Neural cell (in vitro differentiated cells): Measurements from ENCODE around the gene RINT1.

Experiments used
- EP300 ChIP-seq: fragments of 450-650 bp; conservative IDR thresholded peaks from 2 replicates; pipeline ENCODE4 v1.6.1; 2014; ENCODE audit warnings: antibody characterized with exemption, mild to moderate bottlenecking, moderate library complexity; ENCODE audit not compliant: poor library complexity, severe bottlenecking
- EZH2 ChIP-seq: fragments of 200-600, 300-800 bp; shearing (Covaris generic), sonication (generic); IDR thresholded peaks from 2 replicates; pipeline ENCODE4 v1.6.1; 2014; ENCODE audit warnings: antibody characterized with exemption, low read length, borderline replicate concordance, mild to moderate bottlenecking; ENCODE audit not compliant: insufficient read depth, poor library complexity, severe bottlenecking
- MXI1 ChIP-seq: fragments of 450-650 bp; conservative IDR thresholded peaks from 2 replicates; pipeline ENCODE4 v1.6.1; 2014; ENCODE audit warnings: antibody characterized with exemption, mild to moderate bottlenecking; ENCODE audit not compliant: poor library complexity, severe bottlenecking
- POLR2AphosphoS5 ChIP-seq: IDR thresholded peaks from 2 replicates; pipeline ENCODE4 v1.6.1; 2012
- RAD21 ChIP-seq: fragments of 450-650 bp; conservative IDR thresholded peaks from 2 replicates; pipeline ENCODE4 v1.6.1; 2014; ENCODE audit warnings: antibody characterized with exemption, mild to moderate bottlenecking, moderate library complexity
- SMC3 ChIP-seq: fragments of 450-650 bp; conservative IDR thresholded peaks from 2 replicates; pipeline ENCODE4 v1.6.1; 2014; ENCODE audit warnings: antibody characterized with exemption, mild to moderate bottlenecking, moderate library complexity; ENCODE audit not compliant: poor library complexity
- TAF1 ChIP-seq: IDR thresholded peaks from 2 replicates; pipeline ENCODE4 v1.6.1; 2012; ENCODE audit warnings: low read depth
- TF ChIP-seq, protein P1 (sequence below): IDR thresholded peaks from 2 replicates; pipeline ENCODE4 v1.6.1; 2012; ENCODE audit warnings: borderline replicate concordance
- TF ChIP-seq, protein P2 (sequence below): fragments of 450-650 bp; IDR thresholded peaks from 2 replicates; pipeline ENCODE4 v1.5.1; 2014; ENCODE audit warnings: antibody characterized with exemption, mild to moderate bottlenecking, moderate library complexity; ENCODE audit not compliant: poor library complexity, severe bottlenecking

DNA sequence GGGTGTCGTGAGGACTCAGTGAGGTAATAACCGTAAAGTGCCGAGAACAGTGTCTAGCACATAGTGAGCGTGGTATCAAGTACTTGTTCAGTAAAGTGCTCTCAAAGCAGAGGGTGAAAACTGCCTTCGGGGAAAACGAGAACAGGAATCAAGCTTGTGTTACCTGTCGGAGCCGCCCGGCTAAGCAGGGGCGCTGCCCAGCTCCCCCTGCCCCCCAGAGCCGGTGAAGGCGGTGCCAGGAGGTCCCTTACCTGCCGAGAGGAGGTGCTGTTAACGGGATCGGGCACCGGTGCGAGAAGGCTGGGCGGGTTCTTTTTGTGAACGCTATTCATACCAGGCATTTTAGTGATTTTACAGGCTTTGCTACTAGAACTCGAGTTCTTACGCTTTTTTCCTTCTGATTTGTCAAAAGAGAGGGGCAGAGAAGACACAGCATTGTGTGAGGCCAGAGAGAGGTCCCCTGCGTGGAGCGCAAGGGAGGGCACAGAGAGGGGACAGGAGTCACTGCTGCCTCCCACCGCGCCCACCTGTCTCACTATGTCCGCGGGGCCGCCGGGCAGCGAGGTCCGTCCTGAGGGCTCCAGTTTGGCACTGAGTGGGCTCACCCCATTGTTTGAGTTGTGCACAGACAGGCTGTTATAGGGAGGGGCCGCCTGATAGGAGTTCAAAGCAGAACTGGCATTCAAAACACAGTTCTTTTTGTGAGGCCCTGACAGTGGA is 81.8 kb downstream of the RINT1 start:
- TF ChIP-seq, protein P1, sequence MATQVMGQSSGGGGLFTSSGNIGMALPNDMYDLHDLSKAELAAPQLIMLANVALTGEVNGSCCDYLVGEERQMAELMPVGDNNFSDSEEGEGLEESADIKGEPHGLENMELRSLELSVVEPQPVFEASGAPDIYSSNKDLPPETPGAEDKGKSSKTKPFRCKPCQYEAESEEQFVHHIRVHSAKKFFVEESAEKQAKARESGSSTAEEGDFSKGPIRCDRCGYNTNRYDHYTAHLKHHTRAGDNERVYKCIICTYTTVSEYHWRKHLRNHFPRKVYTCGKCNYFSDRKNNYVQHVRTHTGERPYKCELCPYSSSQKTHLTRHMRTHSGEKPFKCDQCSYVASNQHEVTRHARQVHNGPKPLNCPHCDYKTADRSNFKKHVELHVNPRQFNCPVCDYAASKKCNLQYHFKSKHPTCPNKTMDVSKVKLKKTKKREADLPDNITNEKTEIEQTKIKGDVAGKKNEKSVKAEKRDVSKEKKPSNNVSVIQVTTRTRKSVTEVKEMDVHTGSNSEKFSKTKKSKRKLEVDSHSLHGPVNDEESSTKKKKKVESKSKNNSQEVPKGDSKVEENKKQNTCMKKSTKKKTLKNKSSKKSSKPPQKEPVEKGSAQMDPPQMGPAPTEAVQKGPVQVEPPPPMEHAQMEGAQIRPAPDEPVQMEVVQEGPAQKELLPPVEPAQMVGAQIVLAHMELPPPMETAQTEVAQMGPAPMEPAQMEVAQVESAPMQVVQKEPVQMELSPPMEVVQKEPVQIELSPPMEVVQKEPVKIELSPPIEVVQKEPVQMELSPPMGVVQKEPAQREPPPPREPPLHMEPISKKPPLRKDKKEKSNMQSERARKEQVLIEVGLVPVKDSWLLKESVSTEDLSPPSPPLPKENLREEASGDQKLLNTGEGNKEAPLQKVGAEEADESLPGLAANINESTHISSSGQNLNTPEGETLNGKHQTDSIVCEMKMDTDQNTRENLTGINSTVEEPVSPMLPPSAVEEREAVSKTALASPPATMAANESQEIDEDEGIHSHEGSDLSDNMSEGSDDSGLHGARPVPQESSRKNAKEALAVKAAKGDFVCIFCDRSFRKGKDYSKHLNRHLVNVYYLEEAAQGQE = no peak
- TF ChIP-seq POLR2AphosphoS5 = no peak
- TF ChIP-seq, protein P2, sequence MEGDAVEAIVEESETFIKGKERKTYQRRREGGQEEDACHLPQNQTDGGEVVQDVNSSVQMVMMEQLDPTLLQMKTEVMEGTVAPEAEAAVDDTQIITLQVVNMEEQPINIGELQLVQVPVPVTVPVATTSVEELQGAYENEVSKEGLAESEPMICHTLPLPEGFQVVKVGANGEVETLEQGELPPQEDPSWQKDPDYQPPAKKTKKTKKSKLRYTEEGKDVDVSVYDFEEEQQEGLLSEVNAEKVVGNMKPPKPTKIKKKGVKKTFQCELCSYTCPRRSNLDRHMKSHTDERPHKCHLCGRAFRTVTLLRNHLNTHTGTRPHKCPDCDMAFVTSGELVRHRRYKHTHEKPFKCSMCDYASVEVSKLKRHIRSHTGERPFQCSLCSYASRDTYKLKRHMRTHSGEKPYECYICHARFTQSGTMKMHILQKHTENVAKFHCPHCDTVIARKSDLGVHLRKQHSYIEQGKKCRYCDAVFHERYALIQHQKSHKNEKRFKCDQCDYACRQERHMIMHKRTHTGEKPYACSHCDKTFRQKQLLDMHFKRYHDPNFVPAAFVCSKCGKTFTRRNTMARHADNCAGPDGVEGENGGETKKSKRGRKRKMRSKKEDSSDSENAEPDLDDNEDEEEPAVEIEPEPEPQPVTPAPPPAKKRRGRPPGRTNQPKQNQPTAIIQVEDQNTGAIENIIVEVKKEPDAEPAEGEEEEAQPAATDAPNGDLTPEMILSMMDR = no peak
- no peak for TF ChIP-seq EZH2
- no peak for TF ChIP-seq EP300
- no peak for TF ChIP-seq SMC3
- no peak for TF ChIP-seq TAF1
- TF ChIP-seq RAD21 = no peak
- TF ChIP-seq MXI1 = no peak
